Esophagus squamous epithelium (tissue), 5 donors: Measurements from ENCODE around the gene TRPV2. TPM values are rescaled to one million over a fixed set of nuclear protein-coding genes. Genes with fewer than 3 reads are reported as not detected.
"Not testable (repeated sequence)": the region's sequence is repeated elsewhere in the genome, so short reads cannot be mapped to it uniquely, and the experiment has no call there.

Experiments
- DNase-seq: peaks from one replicate; lab custom pipeline; 2025; lab: John Stamatoyannopoulos, UW
- H3K27ac ChIP-seq, 4 donors: fragments of 200-600 bp; sonication (generic); one replicate each; pipeline ENCODE4 v1.5.1; 2016 to 2019; ENCODE audit warnings: mild to moderate bottlenecking in 1 of 4
- H3K27me3 ChIP-seq, 4 donors: fragments of 200-600 bp; sonication (generic); 1 replicate in 3 of 4; 2 replicates in 1 of 4; pipeline versions ENCODE4 v1.5.1 to v1.6.0; 2017 to 2021; ENCODE audit warnings: antibody characterized with exemption in 1 of 4
- H3K36me3 ChIP-seq, 3 donors: fragments of 200-600 bp; sonication (generic); one replicate each; pipeline ENCODE4 v1.5.1; 2016 to 2019
- H3K4me1 ChIP-seq, 3 donors: fragments of 200-600 bp; sonication (generic); one replicate each; pipeline ENCODE4 v1.5.1; 2017 to 2019
- H3K4me3 ChIP-seq, 4 donors: fragments of 200-600 bp; sonication (generic); 1 replicate in 3 of 4; 2 replicates in 1 of 4; pipeline ENCODE4 v1.5.1; 2016 to 2019; ENCODE audit warnings: mild to moderate bottlenecking in 2 of 4, moderate library complexity in 1 of 4
- H3K9me3 ChIP-seq, 3 donors: fragments of 200-600 bp; sonication (generic); one replicate each; pipeline ENCODE4 v1.5.1; 2016 to 2019
- POLR2A ChIP-seq, 4 donors: fragments of 450-650 bp; IDR thresholded peaks; one replicate each; pipeline ENCODE4 v1.6.1; 2017; ENCODE audit warnings: antibody characterized with exemption in 4 of 4, mild to moderate bottlenecking in 4 of 4, moderate library complexity in 3 of 4
- WGBS, 2 donors: methylation state at CpG; one replicate each; pipeline ENCODE4 v1.1.5; 2018; 5-methylcytosine and 5-hydroxymethylcytosine counted together
- intact Hi-C: fragments of 100-400 bp; cut with DNase I; formaldehyde crosslinking; loops from one replicate; pipeline ENCODE4 v1.15.0; 2022
- total RNA-seq, 4 donors: library from RNA; depleted of rRNA; stranded (reverse); fragments of >200 nt; gene quantifications; one replicate each; pipeline ENCODE4 v1.1.0, GENCODE V29; 2016
- TF ChIP-seq, protein P1 (sequence below), 6 experiments: fragments of 450-650 bp in 4 of 6; fragments of 200-600 bp in 2 of 6; sonication (generic) in 2 of 6; IDR thresholded peaks; one replicate each; pipeline ENCODE4 v1.5.1; 2016 to 2019; ENCODE audit warnings: antibody characterized with exemption in 6 of 6, mild to moderate bottlenecking in 4 of 6, moderate library complexity in 4 of 6
- donor health status: DM: yes; HTN: yes; CAD: no.

Gene TRPV2
- total RNA-seq, 4 donors from 2014 or later, result 1.7 to 8.4 (median 2.5) TPM

DNA sequence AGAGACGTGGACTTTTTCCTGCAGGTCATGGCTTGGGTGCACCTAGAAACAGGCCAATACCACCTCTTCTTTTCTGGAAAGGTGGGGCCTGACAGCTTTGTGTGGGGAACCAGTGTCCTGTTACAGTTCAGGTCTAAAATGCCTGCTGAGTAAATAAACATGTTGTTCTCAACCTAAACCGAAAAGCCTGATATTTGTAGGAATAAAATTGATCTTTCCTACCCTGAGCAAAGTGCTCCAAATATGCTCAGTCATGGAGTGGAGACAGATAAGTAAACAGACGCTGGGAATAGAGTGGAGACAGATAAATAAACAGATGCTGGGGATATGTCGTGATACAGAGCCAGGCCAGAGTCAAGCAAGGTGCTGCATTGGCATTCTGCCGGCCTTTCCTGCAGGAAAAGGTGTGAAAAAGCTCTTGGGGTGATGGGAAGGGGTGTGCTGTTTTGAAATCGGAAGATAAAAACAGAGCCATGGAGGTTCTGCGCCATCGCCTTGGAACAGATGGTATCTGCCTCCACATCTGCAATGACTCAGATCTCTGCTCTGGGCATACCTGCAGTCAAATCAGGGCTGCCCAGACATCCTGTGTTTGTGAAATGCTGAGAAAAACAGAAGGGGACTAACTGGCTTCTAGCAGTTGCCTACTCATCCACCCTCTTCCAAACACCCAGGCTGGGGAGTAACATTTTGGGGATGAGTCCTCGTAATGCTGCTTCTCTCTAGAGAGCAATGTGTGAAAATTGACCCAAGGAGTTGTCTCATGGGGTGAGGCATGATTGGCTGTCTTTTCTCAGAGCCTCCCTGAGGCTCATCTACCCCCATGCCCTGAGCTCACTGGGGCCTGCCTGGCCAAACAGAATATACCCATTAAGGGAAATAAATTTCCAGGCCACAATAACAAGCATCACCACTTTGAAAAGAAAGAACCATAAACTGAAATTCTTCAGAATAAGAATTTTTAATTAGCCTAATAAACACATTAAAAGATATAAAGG lies 16.8 kb upstream of the TRPV2 start:
- Histone ChIP-seq H3K27me3 (no peaks in the 10 kb centered on the region), H3K27ac (no peak overlapping the region), H3K36me3 (no peaks in the 10 kb centered on the region), H3K9me3 (no peaks in the 10 kb centered on the region), H3K4me3 (no peak overlapping the region), H3K4me1 (no peaks in the 10 kb centered on the region)
- intact Hi-C loops, result no loop called here
- TF ChIP-seq, protein P1, sequence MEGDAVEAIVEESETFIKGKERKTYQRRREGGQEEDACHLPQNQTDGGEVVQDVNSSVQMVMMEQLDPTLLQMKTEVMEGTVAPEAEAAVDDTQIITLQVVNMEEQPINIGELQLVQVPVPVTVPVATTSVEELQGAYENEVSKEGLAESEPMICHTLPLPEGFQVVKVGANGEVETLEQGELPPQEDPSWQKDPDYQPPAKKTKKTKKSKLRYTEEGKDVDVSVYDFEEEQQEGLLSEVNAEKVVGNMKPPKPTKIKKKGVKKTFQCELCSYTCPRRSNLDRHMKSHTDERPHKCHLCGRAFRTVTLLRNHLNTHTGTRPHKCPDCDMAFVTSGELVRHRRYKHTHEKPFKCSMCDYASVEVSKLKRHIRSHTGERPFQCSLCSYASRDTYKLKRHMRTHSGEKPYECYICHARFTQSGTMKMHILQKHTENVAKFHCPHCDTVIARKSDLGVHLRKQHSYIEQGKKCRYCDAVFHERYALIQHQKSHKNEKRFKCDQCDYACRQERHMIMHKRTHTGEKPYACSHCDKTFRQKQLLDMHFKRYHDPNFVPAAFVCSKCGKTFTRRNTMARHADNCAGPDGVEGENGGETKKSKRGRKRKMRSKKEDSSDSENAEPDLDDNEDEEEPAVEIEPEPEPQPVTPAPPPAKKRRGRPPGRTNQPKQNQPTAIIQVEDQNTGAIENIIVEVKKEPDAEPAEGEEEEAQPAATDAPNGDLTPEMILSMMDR (IDR thresholded peaks at IDR 0.05), result no peak
- TF ChIP-seq POLR2A (IDR thresholded peaks at IDR 0.05), result no peak
- no peak for DNase-seq
- WGBS, 2 donors, result 49 to 64% methylated on average over 8 to 9 of the region's 9 CpGs

DNA sequence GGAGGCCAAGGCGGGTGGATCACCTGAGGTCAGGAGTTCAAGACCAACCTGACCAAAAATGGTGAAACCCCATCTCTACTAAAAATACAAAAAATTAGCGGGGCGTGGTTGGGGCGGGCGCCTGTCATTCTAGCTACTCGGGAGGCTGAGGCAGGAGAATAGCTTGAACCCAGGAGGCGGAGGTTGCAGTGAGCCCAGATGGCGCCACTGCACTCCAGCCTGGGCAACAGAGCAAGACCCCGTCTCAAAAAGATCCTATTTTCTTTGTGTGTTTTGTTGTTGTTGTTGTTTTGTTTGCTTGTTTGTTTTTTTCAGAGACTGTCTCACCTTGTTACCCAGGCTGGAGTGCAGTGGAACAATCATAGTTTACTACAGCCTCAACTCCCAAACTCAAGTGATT lies 11.5 kb upstream of the TRPV2 start:
- Histone ChIP-seq H3K27me3 (peaks cover 0 to 14% (median 0%) of the 10 kb centered on the region in 4 donors), H3K4me1 (peaks cover 4 to 23% (median 14%) of the 10 kb centered on the region in 3 donors)
- H3K4me3 ChIP-seq, intact Hi-C loops, H3K27ac ChIP-seq, DNase-seq, H3K9me3 ChIP-seq, H3K36me3 ChIP-seq: not testable (repeated sequence)
- WGBS, 2 donors, result 85 to 87% methylated on average over 9 of the region's 9 CpGs

DNA sequence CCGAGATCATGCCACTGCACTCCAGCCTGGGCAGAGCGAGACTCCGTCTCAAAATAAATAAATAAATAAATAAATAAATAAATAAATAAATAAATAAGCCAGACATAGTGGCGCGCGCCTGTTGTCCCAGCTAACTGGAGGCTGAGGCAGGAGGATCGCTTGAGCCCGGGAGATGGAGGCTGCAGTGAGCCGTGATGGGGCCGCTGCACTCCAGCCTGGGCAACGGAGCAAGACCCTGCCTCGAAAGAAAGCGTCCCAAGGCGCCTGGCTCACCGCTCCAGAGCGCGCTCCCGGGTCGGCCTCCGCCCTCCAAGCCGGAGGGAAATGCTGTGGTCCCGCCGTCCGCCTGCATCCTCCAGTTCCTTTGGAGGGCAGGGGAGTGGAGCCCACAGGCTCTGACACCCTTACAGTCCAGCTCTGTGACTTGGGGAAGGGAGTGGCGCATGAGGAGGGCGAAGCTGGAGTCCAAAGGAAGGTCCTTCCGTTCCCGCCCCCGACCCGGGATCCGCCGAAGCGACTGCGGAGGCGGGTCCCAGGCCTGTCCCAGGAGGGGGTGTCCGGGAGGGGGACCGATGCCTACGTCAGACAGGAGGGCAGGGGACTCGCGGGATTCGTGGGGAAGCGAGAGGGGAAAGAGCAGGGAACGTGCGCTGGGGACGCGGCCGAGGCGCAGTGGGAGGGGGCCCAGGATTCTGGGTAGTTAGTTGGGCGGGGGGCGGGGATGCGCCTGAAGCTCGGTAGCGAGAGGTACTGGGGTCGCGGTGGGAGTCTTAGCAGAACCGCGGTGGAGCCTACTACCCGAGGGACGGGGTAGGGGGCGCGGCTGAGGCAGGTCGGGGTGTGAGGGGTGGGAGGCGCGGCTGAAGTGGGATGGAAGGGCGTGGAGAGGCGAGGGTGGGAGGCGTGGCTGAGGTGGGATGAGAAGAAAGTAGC lies 8.4 kb upstream of the TRPV2 start:
- WGBS, 2 donors, result 14 to 33% methylated on average over 13 to 23 of the region's 67 CpGs
- no peaks in the 10 kb centered on the region for H3K36me3 ChIP-seq

GRCh38 chr17:16407911-16408588 lies 7.3 kb upstream of the TRPV2 start:
- intact Hi-C loops, result no loop called here
- Histone ChIP-seq H3K36me3 (no peaks in the 10 kb centered on the region), H3K9me3 (no peaks in the 10 kb centered on the region), H3K4me1 (peaks cover 4 to 23% (median 14%) of the 10 kb centered on the region in 3 donors), H3K27ac (peak overlapping the region; percentile 7 to 84 (median 74)), H3K27me3 (peaks cover 0 to 14% (median 0%) of the 10 kb centered on the region in 4 donors), H3K4me3 (peak overlapping the region in 2 of 4 donors; percentile 18 to 71)
- WGBS, 2 donors, result 19 to 26% methylated on average over 11 to 13 of the region's 14 CpGs
- no peak for TF ChIP-seq POLR2A (IDR thresholded peaks at IDR 0.05)
- TF ChIP-seq, protein P1 (IDR thresholded peaks at IDR 0.05), result no peak
- DNase-seq, result no peak

More for the DNA sequence above, 8.4 kb upstream of the TRPV2 start:
- intact Hi-C loops, result no loop called here
- TF ChIP-seq, protein P1 (IDR thresholded peaks at IDR 0.05), result no peak
- TF ChIP-seq POLR2A (IDR thresholded peaks at IDR 0.05), result no peak
- Histone ChIP-seq H3K27ac (peak overlapping the region; percentile 31 to 84 (median 74)), H3K4me1 (peaks cover 4 to 23% (median 14%) of the 10 kb centered on the region in 3 donors), H3K9me3 (no peaks in the 10 kb centered on the region), H3K4me3 (peak overlapping the region; percentile 32 to 71 (median 55)), H3K27me3 (peaks cover 0 to 14% (median 0%) of the 10 kb centered on the region in 4 donors)
- no peak for DNase-seq

DNA sequence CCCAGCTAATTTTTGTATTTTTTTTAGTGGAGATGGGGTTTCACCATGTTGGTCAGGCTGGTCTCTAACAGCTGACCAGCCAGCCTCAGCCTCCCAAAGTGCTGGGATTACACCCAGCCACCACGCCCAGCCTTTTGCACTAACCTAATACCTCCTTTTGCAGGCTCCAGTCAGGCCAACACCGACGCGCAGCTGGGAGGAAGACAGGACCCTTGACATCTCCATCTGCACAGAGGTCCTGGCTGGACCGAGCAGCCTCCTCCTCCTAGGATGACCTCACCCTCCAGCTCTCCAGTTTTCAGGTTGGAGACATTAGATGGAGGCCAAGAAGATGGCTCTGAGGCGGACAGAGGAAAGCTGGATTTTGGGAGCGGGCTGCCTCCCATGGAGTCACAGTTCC lies 2.0 kb downstream of the TRPV2 start:
- no peak for TF ChIP-seq POLR2A (IDR thresholded peaks at IDR 0.05)
- TF ChIP-seq, protein P1 (IDR thresholded peaks at IDR 0.05), result no peak
- peak overlapping the region in 3 of 4 donors; percentile 82 to 89 (median 86) for H3K27ac ChIP-seq
- DNase-seq, result no peak
- H3K4me3 ChIP-seq, result no peak overlapping the region
- no peaks in the 10 kb centered on the region for H3K27me3 ChIP-seq
- peaks cover 0 to 2% (median 0%) of the 10 kb centered on the region in 3 donors for H3K36me3 ChIP-seq
- WGBS, 2 donors, result 67 to 80% methylated on average over 1 to 2 of the region's 7 CpGs
- intact Hi-C loops, result no loop called here
- H3K4me1 ChIP-seq, result peaks cover 5 to 55% (median 29%) of the 10 kb centered on the region in 3 donors
- no peaks in the 10 kb centered on the region for H3K9me3 ChIP-seq
